RWPE2 (cell line): ENCODE results near the gene TIGIT.

Experiments used
- ATAC-seq: fragments of 200-7000 bp; cut with Tn5 transposase; 3 replicates; pipeline ENCODE4 v1.9.1; 2021; ENCODE audit warnings: low read depth
- DNase-seq: peaks from one replicate; pipeline ENCODE4 v3.0.0-alpha.2; 2020; ENCODE audit warnings: low spot score
- H3K27ac ChIP-seq: fragments of 450-650 bp; 2 replicates; pipeline ENCODE4 v1.5.1; 2017; ENCODE audit warnings: mild to moderate bottlenecking; ENCODE audit not compliant: poor library complexity, severe bottlenecking
- H3K27me3 ChIP-seq: fragments of 250-450 bp; sonication (Bioruptor Pico); 2 replicates; pipeline ENCODE4 v1.5.1; 2021; ENCODE audit warnings: mild to moderate bottlenecking, moderate library complexity; ENCODE audit not compliant: insufficient read depth, poor library complexity, severe bottlenecking
- H3K36me3 ChIP-seq: fragments of 250-450 bp; sonication (Bioruptor Pico); 2 replicates; pipeline ENCODE4 v1.5.1; 2020; ENCODE audit warnings: low read depth, mild to moderate bottlenecking, moderate library complexity
- H3K4me1 ChIP-seq: fragments of 250-450 bp; sonication (Bioruptor Pico); 2 replicates; pipeline ENCODE4 v1.5.1; 2021; ENCODE audit warnings: mild to moderate bottlenecking, moderate library complexity; ENCODE audit not compliant: insufficient read depth, poor library complexity, severe bottlenecking
- H3K4me3 ChIP-seq: fragments of 250-450 bp; sonication (Bioruptor Pico); 2 replicates; pipeline ENCODE4 v1.5.1; 2021; ENCODE audit warnings: mild to moderate bottlenecking, moderate library complexity; ENCODE audit not compliant: severe bottlenecking
- H3K9me3 ChIP-seq: fragments of 250-450 bp; sonication (Bioruptor Pico); 2 replicates; pipeline ENCODE4 v1.5.1; 2021; ENCODE audit warnings: mild to moderate bottlenecking, moderate library complexity; ENCODE audit not compliant: severe bottlenecking
- TF ChIP-seq, protein P1 (sequence below): fragments of 450-650 bp; IDR thresholded peaks from one replicate; pipeline ENCODE4 v1.5.1; 2017; ENCODE audit warnings: mild to moderate bottlenecking, moderate library complexity; ENCODE audit not compliant: poor library complexity, severe bottlenecking

The TIGIT gene

DNA sequence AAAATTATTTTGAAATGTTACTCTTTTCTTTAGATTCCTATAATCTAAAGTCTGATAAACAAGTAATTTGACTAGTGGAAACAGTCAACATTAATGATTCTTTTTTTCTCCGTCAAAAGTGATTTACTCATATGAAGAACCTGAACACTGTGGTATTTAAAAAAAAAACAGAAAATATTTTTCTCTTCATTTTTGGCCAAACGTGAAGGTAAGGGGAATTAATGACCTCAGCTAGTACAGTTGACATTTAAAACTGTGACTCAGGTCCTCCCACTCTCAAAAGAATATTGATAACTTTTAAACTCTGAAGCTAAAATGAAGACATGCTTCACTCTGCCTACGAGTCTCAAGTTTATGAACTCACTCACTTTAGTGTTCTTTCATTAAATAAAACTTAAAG is 34.5 kb downstream of the TIGIT start:
- DNase-seq (no peak), ATAC-seq (no peak)
- Histone ChIP-seq H3K36me3 (no peaks in the 10 kb centered on the region), H3K4me1 (no peaks in the 10 kb centered on the region), H3K27ac (no peak overlapping the region), H3K4me3 (no peak overlapping the region), H3K27me3 (no peaks in the 10 kb centered on the region), H3K9me3 (no peaks in the 10 kb centered on the region)
- TF ChIP-seq, protein P1, sequence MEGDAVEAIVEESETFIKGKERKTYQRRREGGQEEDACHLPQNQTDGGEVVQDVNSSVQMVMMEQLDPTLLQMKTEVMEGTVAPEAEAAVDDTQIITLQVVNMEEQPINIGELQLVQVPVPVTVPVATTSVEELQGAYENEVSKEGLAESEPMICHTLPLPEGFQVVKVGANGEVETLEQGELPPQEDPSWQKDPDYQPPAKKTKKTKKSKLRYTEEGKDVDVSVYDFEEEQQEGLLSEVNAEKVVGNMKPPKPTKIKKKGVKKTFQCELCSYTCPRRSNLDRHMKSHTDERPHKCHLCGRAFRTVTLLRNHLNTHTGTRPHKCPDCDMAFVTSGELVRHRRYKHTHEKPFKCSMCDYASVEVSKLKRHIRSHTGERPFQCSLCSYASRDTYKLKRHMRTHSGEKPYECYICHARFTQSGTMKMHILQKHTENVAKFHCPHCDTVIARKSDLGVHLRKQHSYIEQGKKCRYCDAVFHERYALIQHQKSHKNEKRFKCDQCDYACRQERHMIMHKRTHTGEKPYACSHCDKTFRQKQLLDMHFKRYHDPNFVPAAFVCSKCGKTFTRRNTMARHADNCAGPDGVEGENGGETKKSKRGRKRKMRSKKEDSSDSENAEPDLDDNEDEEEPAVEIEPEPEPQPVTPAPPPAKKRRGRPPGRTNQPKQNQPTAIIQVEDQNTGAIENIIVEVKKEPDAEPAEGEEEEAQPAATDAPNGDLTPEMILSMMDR: no peak

GRCh38 chr3:114329823-114330222 is 36.0 kb downstream of the TIGIT start:
- Histone ChIP-seq H3K36me3 (no peaks in the 10 kb centered on the region), H3K27ac (no peak overlapping the region), H3K4me3 (no peak overlapping the region), H3K27me3 (no peaks in the 10 kb centered on the region), H3K4me1 (no peaks in the 10 kb centered on the region), H3K9me3 (no peaks in the 10 kb centered on the region)
- DNase-seq: no peak
- TF ChIP-seq, protein P1: no peak
- no peak for ATAC-seq

DNA sequence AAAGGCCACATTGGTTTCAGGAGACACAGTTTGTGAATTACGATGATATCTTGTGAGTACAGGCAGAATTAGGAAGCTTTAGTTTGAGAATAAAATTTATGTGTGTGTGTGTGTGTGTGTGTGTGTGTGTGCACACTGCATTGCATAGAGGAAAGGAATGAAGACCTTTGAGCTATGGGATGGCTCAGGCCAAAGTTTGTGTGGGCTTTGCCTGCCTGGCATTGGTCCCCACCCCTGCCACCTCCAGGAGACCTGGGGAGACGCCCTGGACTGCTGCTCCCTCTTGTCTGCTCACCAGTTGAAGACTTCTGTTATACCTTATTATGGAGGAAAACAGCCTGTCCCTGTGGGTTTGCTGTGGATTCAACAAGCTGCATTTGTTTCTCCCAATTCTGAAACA is 37.2 kb downstream of the TIGIT start:
- Histone ChIP-seq H3K9me3 (no peaks in the 10 kb centered on the region), H3K36me3 (no peaks in the 10 kb centered on the region), H3K4me3 (no peak overlapping the region), H3K27me3 (no peaks in the 10 kb centered on the region), H3K4me1 (no peaks in the 10 kb centered on the region), H3K27ac (no peak overlapping the region)
- DNase-seq (no peak), ATAC-seq (no peak)
- TF ChIP-seq, protein P1: no peak

DNA sequence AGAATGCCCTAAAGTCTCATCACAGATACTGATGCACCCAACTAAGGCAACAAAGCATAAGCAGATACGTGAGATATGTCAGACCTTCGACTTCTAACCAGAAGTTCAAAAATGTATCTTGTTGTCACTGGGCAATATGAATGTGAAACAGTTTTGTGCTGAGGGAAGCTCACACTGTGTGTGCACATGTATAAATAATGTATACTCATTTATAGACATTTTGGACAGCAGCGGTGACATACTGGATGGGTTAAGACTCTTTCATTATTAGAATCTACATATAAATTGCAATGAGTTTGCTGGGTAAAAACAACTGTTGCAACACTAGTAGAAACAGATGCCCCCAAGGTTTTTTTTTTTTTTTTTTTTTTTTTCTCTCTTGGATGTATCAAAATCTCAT is 37.9 kb downstream of the TIGIT start:
- Histone ChIP-seq H3K4me1 (no peaks in the 10 kb centered on the region), H3K27me3 (no peaks in the 10 kb centered on the region), H3K4me3 (no peak overlapping the region), H3K36me3 (no peaks in the 10 kb centered on the region), H3K27ac (no peak overlapping the region), H3K9me3 (no peaks in the 10 kb centered on the region)
- TF ChIP-seq, protein P1: no peak
- DNase-seq (no peak), ATAC-seq (no peak)

- Histone ChIP-seq H3K4me3 (no peak overlapping the region), H3K36me3 (no peaks in the 10 kb centered on the region), H3K9me3 (no peaks in the 10 kb centered on the region), H3K27me3 (no peaks in the 10 kb centered on the region), H3K4me1 (no peaks in the 10 kb centered on the region), H3K27ac (no peak overlapping the region)
- no peak for DNase-seq
- TF ChIP-seq, protein P1: no peak
- no peak for ATAC-seq
Observed at GRCh38 chr3:114332342-114333179, 38.7 kb downstream of the TIGIT start.
